HEK293 (cell line): Measurements from ENCODE around the gene SCML2.

ENCODE experiments used
- CTCF ChIA-PET: fragments of 350-600 bp; formaldehyde crosslinking; extraction: SDS; loops from one replicate; lab custom pipeline; 2021; ENCODE audit warnings: antibody characterized with exemption; lab: Yijun Ruan, JAX
- POLR2A ChIA-PET: fragments of 300-600 bp; formaldehyde crosslinking; extraction: SDS; loops from one replicate; lab custom pipeline; 2020; ENCODE audit warnings: antibody characterized with exemption, inconsistent platforms; lab: Yijun Ruan, JAX
- H3K27ac ChIP-seq: fragments of 200-500 bp; sonication (Bioruptor generic); 2 replicates; pipeline ENCODE4 v1.5.1; 2014; ENCODE audit warnings: low read depth, low read length, control low read depth, inconsistent platforms; ENCODE audit errors: extremely low read depth
- H3K36me3 ChIP-seq, 2 experiments: fragments of 200-500 bp in 1 of 2; sonication (Bioruptor generic) in 1 of 2; 1 replicate in 1 of 2; 2 replicates in 1 of 2; pipeline ENCODE4 v1.5.1; 2014 to 2017; ENCODE audit warnings: inconsistent platforms in 2 of 2, low read length in 2 of 2; ENCODE audit not compliant: control insufficient read depth in 2 of 2, insufficient read depth in 1 of 2
- H3K4me1 ChIP-seq: fragments of 200-500 bp; sonication (Bioruptor generic); 2 replicates; pipeline ENCODE4 v1.5.1; 2014; ENCODE audit warnings: mild to moderate bottlenecking, low read length, inconsistent platforms; ENCODE audit not compliant: control insufficient read depth, insufficient read depth
- H3K4me3 ChIP-seq: 2 replicates; pipeline ENCODE4 v1.5.1; 2011; ENCODE audit warnings: low read depth, mild to moderate bottlenecking, control low read depth, low read length, moderate library complexity
- H3K9me3 ChIP-seq: fragments of 200-500 bp; sonication (Bioruptor generic); 2 replicates; pipeline ENCODE4 v1.5.1; 2014; ENCODE audit warnings: low read depth, low read length, inconsistent platforms; ENCODE audit not compliant: control insufficient read depth, insufficient read depth
- BCL11B ChIP-seq: fragments of 450-650 bp; formaldehyde crosslinking; IDR thresholded peaks from 2 replicates; pipeline ENCODE4 v1.5.1; 2016; ENCODE audit warnings: low read depth, missing biosample characterization, missing genetic modification characterization
- GLIS1 ChIP-seq: fragments of 450-650 bp; formaldehyde crosslinking; IDR thresholded peaks from 2 replicates; pipeline ENCODE4 v1.5.1; 2016; ENCODE audit warnings: missing biosample characterization, missing genetic modification characterization
- SETDB1 ChIP-seq: IDR thresholded peaks from one replicate; pipeline ENCODE4 v1.6.1; 2017; ENCODE audit warnings: mild to moderate bottlenecking, low read length, moderate library complexity, mixed read lengths; ENCODE audit not compliant: insufficient read length
- ZBTB17 ChIP-seq: fragments of 450-650 bp; formaldehyde crosslinking; IDR thresholded peaks from 2 replicates; pipeline ENCODE4 v1.5.1; 2016; ENCODE audit warnings: missing biosample characterization, missing genetic modification characterization
- ZFP37 ChIP-seq: fragments of 450-650 bp; formaldehyde crosslinking; IDR thresholded peaks from 2 replicates; pipeline ENCODE4 v1.5.1; 2016; ENCODE audit warnings: missing biosample characterization, missing genetic modification characterization
- ZNF138 ChIP-seq: fragments of 450-650 bp; formaldehyde crosslinking; IDR thresholded peaks from 2 replicates; pipeline ENCODE4 v1.5.1; 2016; ENCODE audit warnings: missing biosample characterization, missing genetic modification characterization, borderline replicate concordance
- ZNF19 ChIP-seq: fragments of 450-650 bp; formaldehyde crosslinking; IDR thresholded peaks from 2 replicates; pipeline ENCODE4; 2016; ENCODE audit warnings: missing biosample characterization, missing genetic modification characterization, low read depth
- ZNF2 ChIP-seq: fragments of 450-650 bp; formaldehyde crosslinking; IDR thresholded peaks from 2 replicates; pipeline ENCODE4 v1.5.1; 2016; ENCODE audit warnings: missing biosample characterization, missing genetic modification characterization
- ZNF37A ChIP-seq: fragments of 450-650 bp; IDR thresholded peaks from 2 replicates; pipeline ENCODE4 v1.5.1; 2018; ENCODE audit warnings: missing biosample characterization, missing genetic modification characterization
- ZNF521 ChIP-seq: fragments of 450-650 bp; formaldehyde crosslinking; IDR thresholded peaks from 2 replicates; pipeline ENCODE4 v1.5.1; 2017; ENCODE audit warnings: missing biosample characterization, mild to moderate bottlenecking, missing genetic modification characterization
- ZNF530 ChIP-seq: fragments of 450-650 bp; formaldehyde crosslinking; IDR thresholded peaks from 2 replicates; pipeline ENCODE4 v1.5.1; 2016; ENCODE audit warnings: low read depth, missing biosample characterization, missing genetic modification characterization
- ZNF654 ChIP-seq: fragments of 450-650 bp; formaldehyde crosslinking; IDR thresholded peaks from 2 replicates; pipeline ENCODE4 v1.5.1; 2016; ENCODE audit warnings: low read depth, missing biosample characterization, missing genetic modification characterization
- ZNF837 ChIP-seq: fragments of 450-650 bp; formaldehyde crosslinking; IDR thresholded peaks from 2 replicates; pipeline ENCODE4 v1.5.1; 2016; ENCODE audit warnings: missing biosample characterization, missing genetic modification characterization
- TF ChIP-seq, protein P1 (sequence below): fragments of 450-650 bp; formaldehyde crosslinking; IDR thresholded peaks from 2 replicates; pipeline ENCODE4 v1.5.1; 2016; ENCODE audit warnings: missing biosample characterization, missing genetic modification characterization
- TF ChIP-seq, protein P2 (sequence below): fragments of 450-650 bp; formaldehyde crosslinking; IDR thresholded peaks from 2 replicates; pipeline ENCODE4 v1.5.1; 2016; ENCODE audit warnings: missing biosample characterization, missing genetic modification characterization
- TF ChIP-seq, protein P3 (sequence below): fragments of 450-650 bp; formaldehyde crosslinking; conservative IDR thresholded peaks from 2 replicates; pipeline ENCODE4 v1.5.1; 2016; ENCODE audit warnings: low read depth, missing biosample characterization, missing genetic modification characterization

The SCML2 gene

DNA sequence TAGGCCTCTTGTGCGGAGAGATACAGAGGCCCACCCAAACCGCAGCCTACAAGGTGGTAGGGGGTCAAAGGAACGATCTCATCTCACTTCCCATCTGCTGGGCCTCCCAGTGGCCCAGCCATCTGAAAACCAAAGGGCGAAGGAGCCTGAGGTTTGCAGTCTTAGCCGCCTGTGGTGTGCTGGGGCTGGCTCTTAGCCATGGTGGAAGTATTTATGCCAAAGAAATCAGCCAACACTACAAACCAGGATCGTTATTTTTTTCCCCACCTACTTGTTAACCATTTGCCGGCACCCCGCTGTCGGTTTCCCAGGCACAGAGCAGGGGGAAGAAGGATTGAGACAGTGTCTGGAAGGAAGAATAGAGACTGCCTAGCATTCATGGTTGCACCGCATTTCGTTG is 40.0 kb upstream of the SCML2 start:
- ChIA-PET POLR2A (no interaction called here), CTCF (interaction anchor here (0.6 to 0.7 kb wide), 3 partner anchors 466 to 664 kb away, joined by 3 to 7 read pairs (median 3); no protein-coding TSS in a partner anchor)
- Histone ChIP-seq H3K9me3 (no peaks in the 10 kb centered on the region), H3K36me3 (no peaks in the 10 kb centered on the region), H3K27ac (no peak overlapping the region), H3K4me3 (no peak overlapping the region), H3K4me1 (no peaks in the 10 kb centered on the region)
- no peak for TF ChIP-seq BCL11B (tag by site-specific recombination)
- TF ChIP-seq ZNF19 (tag by site-specific recombination) = no peak
- TF ChIP-seq SETDB1 = no peak

DNA sequence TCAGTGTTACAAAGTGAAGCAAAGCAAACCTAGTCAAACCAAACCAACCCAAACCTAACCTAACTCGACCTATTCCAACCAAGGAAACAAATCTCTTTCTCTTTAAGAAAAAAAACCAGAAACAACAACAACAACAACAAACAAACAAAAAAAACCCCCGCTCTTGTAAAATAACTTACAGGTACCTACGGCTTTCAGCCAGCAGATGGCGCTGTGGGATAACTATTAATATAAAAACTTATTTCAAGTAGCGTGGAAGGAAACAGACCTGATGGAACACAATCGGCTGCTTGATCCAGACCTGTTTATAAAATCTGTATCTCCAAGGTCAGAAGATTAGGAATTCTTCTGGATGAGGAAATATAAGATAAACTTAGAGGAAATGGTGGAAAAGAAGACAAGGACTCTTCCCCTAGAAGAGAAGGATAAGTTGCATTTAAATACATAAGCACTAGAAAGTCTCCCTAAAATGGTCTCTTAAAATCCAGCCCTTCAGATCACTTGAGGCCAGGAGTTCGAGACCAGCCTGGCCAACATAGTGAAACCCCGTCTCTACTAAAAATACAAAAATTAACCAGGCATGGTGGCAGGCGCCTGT is 36.6 kb upstream of the SCML2 start:
- no peaks in the 10 kb centered on the region for H3K9me3 ChIP-seq
- ChIA-PET CTCF (interaction anchor here (0.6 to 1.3 kb wide), 4 partner anchors 325 to 943 kb away, joined by 3 to 6 read pairs (median 4); no protein-coding TSS in a partner anchor), POLR2A (no interaction called here)
- H3K36me3 ChIP-seq = no peaks in the 10 kb centered on the region
- H3K27ac ChIP-seq = no peak overlapping the region
- no peak overlapping the region for H3K4me3 ChIP-seq
- TF ChIP-seq, protein P1, sequence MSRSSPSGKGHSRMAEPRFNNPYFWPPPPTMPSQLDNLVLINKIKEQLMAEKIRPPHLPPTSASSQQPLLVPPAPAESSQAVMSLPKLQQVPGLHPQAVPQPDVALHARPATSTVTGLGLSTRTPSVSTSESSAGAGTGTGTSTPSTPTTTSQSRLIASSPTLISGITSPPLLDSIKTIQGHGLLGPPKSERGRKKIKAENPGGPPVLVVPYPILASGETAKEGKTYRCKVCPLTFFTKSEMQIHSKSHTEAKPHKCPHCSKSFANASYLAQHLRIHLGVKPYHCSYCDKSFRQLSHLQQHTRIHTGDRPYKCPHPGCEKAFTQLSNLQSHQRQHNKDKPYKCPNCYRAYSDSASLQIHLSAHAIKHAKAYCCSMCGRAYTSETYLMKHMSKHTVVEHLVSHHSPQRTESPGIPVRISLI (tag by site-specific recombination) = peak; percentile 88
- TF ChIP-seq, protein P2, sequence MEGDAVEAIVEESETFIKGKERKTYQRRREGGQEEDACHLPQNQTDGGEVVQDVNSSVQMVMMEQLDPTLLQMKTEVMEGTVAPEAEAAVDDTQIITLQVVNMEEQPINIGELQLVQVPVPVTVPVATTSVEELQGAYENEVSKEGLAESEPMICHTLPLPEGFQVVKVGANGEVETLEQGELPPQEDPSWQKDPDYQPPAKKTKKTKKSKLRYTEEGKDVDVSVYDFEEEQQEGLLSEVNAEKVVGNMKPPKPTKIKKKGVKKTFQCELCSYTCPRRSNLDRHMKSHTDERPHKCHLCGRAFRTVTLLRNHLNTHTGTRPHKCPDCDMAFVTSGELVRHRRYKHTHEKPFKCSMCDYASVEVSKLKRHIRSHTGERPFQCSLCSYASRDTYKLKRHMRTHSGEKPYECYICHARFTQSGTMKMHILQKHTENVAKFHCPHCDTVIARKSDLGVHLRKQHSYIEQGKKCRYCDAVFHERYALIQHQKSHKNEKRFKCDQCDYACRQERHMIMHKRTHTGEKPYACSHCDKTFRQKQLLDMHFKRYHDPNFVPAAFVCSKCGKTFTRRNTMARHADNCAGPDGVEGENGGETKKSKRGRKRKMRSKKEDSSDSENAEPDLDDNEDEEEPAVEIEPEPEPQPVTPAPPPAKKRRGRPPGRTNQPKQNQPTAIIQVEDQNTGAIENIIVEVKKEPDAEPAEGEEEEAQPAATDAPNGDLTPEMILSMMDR (tag by site-specific recombination) = peak; percentile 27; the same call in 1 of the 2 replicates
- peak; percentile 93 for TF ChIP-seq ZNF654
- TF ChIP-seq ZBTB17 (tag by site-specific recombination) = 0 out of 2 replicates have a peak, but pooled peaks have one; percentile 22
- no peak for TF ChIP-seq ZNF837 (tag by site-specific recombination)
- H3K4me1 ChIP-seq = no peaks in the 10 kb centered on the region

DNA sequence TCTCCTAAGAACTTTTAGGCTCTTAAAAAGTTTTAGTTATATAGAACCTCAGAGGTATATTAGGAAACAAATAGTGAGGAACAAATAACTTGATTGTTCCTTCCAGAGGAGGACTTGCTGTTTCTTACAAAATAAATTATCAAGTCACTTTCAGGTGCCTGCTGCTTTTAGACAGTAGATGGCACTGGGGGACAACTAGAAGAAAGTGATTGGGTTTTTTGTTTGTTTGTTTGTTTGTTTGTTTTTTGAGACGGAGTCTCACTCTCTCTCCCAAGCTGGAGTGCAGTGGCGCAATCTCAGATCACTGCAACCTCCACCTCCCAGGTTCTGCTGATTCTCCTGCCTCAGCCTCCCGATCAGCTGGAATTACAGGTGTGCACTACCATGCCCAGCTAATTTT is 35.5 kb upstream of the SCML2 start:
- TF ChIP-seq ZNF37A (tag by site-specific recombination) = no peak
- TF ChIP-seq ZNF521 (tag by site-specific recombination) = no peak
- peak; percentile 61 for TF ChIP-seq ZNF654
- TF ChIP-seq ZFP37 (tag by site-specific recombination) = no peak
- TF ChIP-seq, all 188 proteins: peak for 1
- ChIA-PET CTCF (interaction anchor here (0.6 to 1.3 kb wide), 9 partner anchors 307 to 1740 kb away, joined by 3 to 6 read pairs (median 4); no protein-coding TSS in a partner anchor), POLR2A (no interaction called here)
- Histone ChIP-seq H3K27ac (no peak overlapping the region), H3K4me3 (no peak overlapping the region), H3K36me3 (no peaks in the 10 kb centered on the region), H3K9me3 (no peaks in the 10 kb centered on the region), H3K4me1 (no peaks in the 10 kb centered on the region)

DNA sequence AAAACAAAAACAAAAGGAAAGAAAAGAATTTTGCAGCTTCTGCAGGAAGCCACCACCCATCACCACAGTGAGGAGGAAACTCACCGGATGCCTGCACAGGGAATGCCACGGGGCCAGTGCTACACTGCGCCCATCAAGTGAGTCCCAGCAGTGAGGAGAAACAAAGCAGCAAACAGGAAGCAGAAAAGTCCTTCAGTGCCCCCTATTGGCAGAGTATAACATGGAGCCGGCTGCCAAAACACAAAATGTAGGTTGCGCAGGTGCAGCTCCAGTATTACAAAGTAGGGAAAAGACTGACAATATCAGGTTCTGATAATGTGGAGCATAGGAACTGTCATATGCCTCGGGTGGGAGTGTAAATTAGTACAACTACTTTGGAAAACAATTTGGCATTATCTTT is 23.3 kb upstream of the SCML2 start:
- no peak overlapping the region for H3K4me3 ChIP-seq
- no peaks in the 10 kb centered on the region for H3K36me3 ChIP-seq
- no peaks in the 10 kb centered on the region for H3K4me1 ChIP-seq
- POLR2A ChIA-PET = no interaction called here
- H3K27ac ChIP-seq = no peak overlapping the region
- CTCF ChIA-PET = interaction anchor here (0.5 to 2.5 kb wide), 15 partner anchors 33 to 848 kb away, joined by 3 to 13 read pairs (median 3); no protein-coding TSS in a partner anchor
- no peaks in the 10 kb centered on the region for H3K9me3 ChIP-seq
- TF ChIP-seq ZNF138 (tag by site-specific recombination) = no peak
- TF ChIP-seq GLIS1 (tag by site-specific recombination) = no peak
- no peak for TF ChIP-seq ZNF37A (tag by site-specific recombination)
- peak; percentile 85 for TF ChIP-seq ZNF2
- TF ChIP-seq, protein P3, sequence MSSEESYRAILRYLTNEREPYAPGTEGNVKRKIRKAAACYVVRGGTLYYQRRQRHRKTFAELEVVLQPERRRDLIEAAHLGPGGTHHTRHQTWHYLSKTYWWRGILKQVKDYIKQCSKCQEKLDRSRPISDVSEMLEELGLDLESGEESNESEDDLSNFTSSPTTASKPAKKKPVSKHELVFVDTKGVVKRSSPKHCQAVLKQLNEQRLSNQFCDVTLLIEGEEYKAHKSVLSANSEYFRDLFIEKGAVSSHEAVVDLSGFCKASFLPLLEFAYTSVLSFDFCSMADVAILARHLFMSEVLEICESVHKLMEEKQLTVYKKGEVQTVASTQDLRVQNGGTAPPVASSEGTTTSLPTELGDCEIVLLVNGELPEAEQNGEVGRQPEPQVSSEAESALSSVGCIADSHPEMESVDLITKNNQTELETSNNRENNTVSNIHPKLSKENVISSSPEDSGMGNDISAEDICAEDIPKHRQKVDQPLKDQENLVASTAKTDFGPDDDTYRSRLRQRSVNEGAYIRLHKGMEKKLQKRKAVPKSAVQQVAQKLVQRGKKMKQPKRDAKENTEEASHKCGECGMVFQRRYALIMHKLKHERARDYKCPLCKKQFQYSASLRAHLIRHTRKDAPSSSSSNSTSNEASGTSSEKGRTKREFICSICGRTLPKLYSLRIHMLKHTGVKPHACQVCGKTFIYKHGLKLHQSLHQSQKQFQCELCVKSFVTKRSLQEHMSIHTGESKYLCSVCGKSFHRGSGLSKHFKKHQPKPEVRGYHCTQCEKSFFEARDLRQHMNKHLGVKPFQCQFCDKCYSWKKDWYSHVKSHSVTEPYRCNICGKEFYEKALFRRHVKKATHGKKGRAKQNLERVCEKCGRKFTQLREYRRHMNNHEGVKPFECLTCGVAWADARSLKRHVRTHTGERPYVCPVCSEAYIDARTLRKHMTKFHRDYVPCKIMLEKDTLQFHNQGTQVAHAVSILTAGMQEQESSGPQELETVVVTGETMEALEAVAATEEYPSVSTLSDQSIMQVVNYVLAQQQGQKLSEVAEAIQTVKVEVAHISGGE (tag by site-specific recombination) = peak; percentile 44; the same call in 1 of the 2 replicates
- TF ChIP-seq, protein P2 (tag by site-specific recombination) = 0 out of 2 replicates have a peak, but pooled peaks have one; percentile 40
- TF ChIP-seq ZNF654 = peak; percentile 82
- no peak for TF ChIP-seq ZNF530
